SK-N-SH (cell line): ENCODE measurements around the gene LRCOL1. TPM values are rescaled to one million over a fixed set of nuclear protein-coding genes. Genes with fewer than 3 reads are reported as not detected.

Experiments
- CTCF ChIA-PET: fragments of 300-600, 350-600 bp; formaldehyde crosslinking; extraction: SDS; loops from one replicate; lab custom pipeline; 2021; lab: Yijun Ruan, JAX
- POLR2A ChIA-PET: fragments of 350-600 bp; sonication (Branson Sonifier 250); formaldehyde crosslinking; extraction: SDS; loops from one replicate; lab custom pipeline; 2020; ENCODE audit warnings: antibody characterized with exemption, inconsistent platforms; lab: Yijun Ruan, JAX
- DNase-seq: peaks from one replicate; pipeline ENCODE4 v3.0.0; 2012
- H2AFZ ChIP-seq: fragments of 200-600 bp; sonication (generic); 2 replicates; pipeline ENCODE4 v1.8.1; 2016; ENCODE audit warnings: antibody characterized with exemption, mild to moderate bottlenecking, low read depth
- H3F3A ChIP-seq: fragments of 200-600 bp; sonication (generic); replicated peaks from 2 replicates; pipeline ENCODE3; 2016; ENCODE audit warnings: antibody characterized with exemption, mild to moderate bottlenecking; ENCODE audit not compliant: insufficient read depth
- H3K27ac ChIP-seq, 2 experiments: fragments of 200-500 bp in 1 of 2; fragments of 200-600 bp in 1 of 2; sonication (Bioruptor generic) in 1 of 2; sonication (generic), shearing (Covaris generic) in 1 of 2; 2 replicates each; pipeline versions ENCODE4 v1.5.1 to v1.6.1; 2014 to 2016; ENCODE audit warnings: low read depth in 2 of 2, inconsistent platforms in 1 of 2, low read length in 1 of 2, mild to moderate bottlenecking in 1 of 2, mixed read lengths in 1 of 2
- H3K27me3 ChIP-seq: fragments of 200-600 bp; sonication (generic), shearing (Covaris generic); 2 replicates; pipeline ENCODE4 v1.6.1; 2016; ENCODE audit warnings: mixed run types; ENCODE audit not compliant: insufficient read depth
- H3K36me3 ChIP-seq, 2 experiments: fragments of 200-500 bp in 1 of 2; fragments of 200-600 bp in 1 of 2; sonication (Bioruptor generic) in 1 of 2; sonication (generic) in 1 of 2; replicated peaks in 1 of 2; 2 replicates each; pipeline versions ENCODE3 to v1.5.1; 2014 to 2016; ENCODE audit warnings: low read length in 1 of 2, mild to moderate bottlenecking in 1 of 2; ENCODE audit not compliant: insufficient read depth in 2 of 2, control insufficient read depth in 1 of 2
- H3K4me1 ChIP-seq, 2 experiments: fragments of 200-500 bp in 1 of 2; fragments of 200-600 bp in 1 of 2; sonication (Bioruptor generic) in 1 of 2; sonication (generic), shearing (Covaris generic) in 1 of 2; 2 replicates each; pipeline versions ENCODE4 v1.5.1 to v1.6.1; 2014 to 2016; ENCODE audit warnings: low read depth in 1 of 2, low read length in 1 of 2, mixed run types in 1 of 2; ENCODE audit not compliant: insufficient read depth in 2 of 2, control insufficient read depth in 1 of 2
- H3K4me2 ChIP-seq: fragments of 200-600 bp; sonication (generic), shearing (Covaris generic); 2 replicates; pipeline ENCODE4 v1.6.1; 2017; ENCODE audit warnings: mixed run types
- H3K4me3 ChIP-seq, 2 experiments: fragments of 200-500 bp in 1 of 2; fragments of 200-600 bp in 1 of 2; sonication (Bioruptor generic) in 1 of 2; sonication (generic), shearing (Covaris generic) in 1 of 2; 2 replicates each; pipeline versions ENCODE4 v1.5.1 to v1.8.1; 2014 to 2016; ENCODE audit warnings: low read depth in 2 of 2, inconsistent platforms in 1 of 2, low read length in 1 of 2, mild to moderate bottlenecking in 1 of 2, mixed read lengths in 1 of 2, moderate library complexity in 1 of 2
- H3K79me2 ChIP-seq: fragments of 200-600 bp; sonication (generic); 2 replicates; pipeline ENCODE4 v1.8.1; 2017; ENCODE audit warnings: mild to moderate bottlenecking; ENCODE audit not compliant: insufficient read depth
- H3K9ac ChIP-seq: fragments of 200-600 bp; sonication (generic); 2 replicates; pipeline ENCODE4 v1.6.1; 2017; ENCODE audit warnings: mixed run types
- H3K9me2 ChIP-seq: fragments of 200-600 bp; sonication (generic); 2 replicates; pipeline ENCODE4 v1.6.1; 2017; ENCODE audit warnings: mixed run types
- H3K9me3 ChIP-seq: fragments of 200-600 bp; sonication (generic); 2 replicates; pipeline ENCODE4 v1.6.1; 2017; ENCODE audit warnings: mixed run types, mild to moderate bottlenecking, moderate library complexity
- H4K20me1 ChIP-seq: fragments of 200-600 bp; sonication (generic); 2 replicates; pipeline ENCODE4 v1.6.1; 2017; ENCODE audit warnings: mild to moderate bottlenecking, mixed run types; ENCODE audit not compliant: insufficient read depth
- ELF1 ChIP-seq: IDR thresholded peaks from 2 replicates; pipeline ENCODE4 v1.4.0; 2012
- EZH2phosphoT487 ChIP-seq: fragments of 200-600 bp; sonication (generic); IDR thresholded peaks from 2 replicates; pipeline ENCODE4 v1.6.1; 2017; ENCODE audit warnings: low read depth, mixed run types, mild to moderate bottlenecking, antibody characterized with exemption, moderate library complexity, borderline replicate concordance
- FOXM1 ChIP-seq: IDR thresholded peaks from 2 replicates; pipeline ENCODE4 v1.4.0; 2012; ENCODE audit warnings: low read depth, mild to moderate bottlenecking
- GABPA ChIP-seq: IDR thresholded peaks from 2 replicates; pipeline ENCODE4 v1.4.0; 2012; ENCODE audit warnings: low read depth, mild to moderate bottlenecking
- GATA2 ChIP-seq: sonication (generic); formaldehyde crosslinking; IDR thresholded peaks from 2 replicates; pipeline ENCODE4 v1.5.0; 2020; ENCODE audit warnings: mild to moderate bottlenecking, missing genetic modification reagents
- IRF3 ChIP-seq: fragments of 150-350 bp; IDR thresholded peaks from 2 replicates; pipeline ENCODE4 v1.6.1; 2016; ENCODE audit warnings: mild to moderate bottlenecking, low read depth, low read length
- MEF2A ChIP-seq: IDR thresholded peaks from 2 replicates; pipeline ENCODE4 v1.4.0; 2012; ENCODE audit warnings: low read depth, borderline replicate concordance
- SIN3A ChIP-seq: IDR thresholded peaks from 2 replicates; pipeline ENCODE4 v1.6.1; 2012; ENCODE audit warnings: low read depth, mild to moderate bottlenecking, low read length, moderate library complexity, borderline replicate concordance
- TCF12 ChIP-seq: IDR thresholded peaks from 2 replicates; pipeline ENCODE4 v1.4.0; 2012
- TEAD4 ChIP-seq: IDR thresholded peaks from 2 replicates; pipeline ENCODE4 v1.4.0; 2012; ENCODE audit warnings: mild to moderate bottlenecking, borderline replicate concordance; ENCODE audit not compliant: insufficient read depth
- YY1 ChIP-seq: IDR thresholded peaks from 2 replicates; pipeline ENCODE4 v1.4.0; 2012; ENCODE audit warnings: low read depth, mild to moderate bottlenecking
- WGBS: methylation state at CpG from one replicate; pipeline ENCODE4 v1.1.6; 2017; ENCODE audit warnings: low lambda C conversion rate; 5-methylcytosine and 5-hydroxymethylcytosine counted together
- polyA plus RNA-seq, 3 experiments: library from polyadenylated mRNA; depleted of rRNA; stranded (reverse); fragments of >200 nt; gene quantifications; 2 replicates each; pipeline ENCODE4 v1.2.3, GENCODE V29; 2012
- TF ChIP-seq, protein P1 (sequence below): IDR thresholded peaks from 2 replicates; pipeline ENCODE4 v1.4.0; 2012; ENCODE audit warnings: low read depth, borderline replicate concordance
- TF ChIP-seq, protein P2 (sequence below): IDR thresholded peaks from 2 replicates; pipeline ENCODE4; 2012
- TF ChIP-seq, protein P3 (sequence below): IDR thresholded peaks from 2 replicates; pipeline ENCODE4 v1.6.1; 2012; ENCODE audit warnings: mild to moderate bottlenecking, low read depth, low read length, moderate library complexity
- TF ChIP-seq, protein P4 (sequence below): fragments of 150-350 bp; IDR thresholded peaks from 2 replicates; pipeline ENCODE4 v1.6.1; 2017; ENCODE audit warnings: antibody characterized with exemption, low read length, low read depth, borderline replicate concordance

The LRCOL1 gene
- polyA plus RNA-seq, 1 of the 3 experiments (the other 2 are of a cell fraction), result 1.1 TPM

GRCh38 chr12:132595183-132595582 lies 15.2 kb downstream of the LRCOL1 start:
- DNase-seq, result no peak
- peaks cover 28% of the 10 kb centered on the region for H3F3A ChIP-seq
- peaks cover 0 to 10% of the 10 kb centered on the region in 2 experiments; a peak in 1 of 4 replicates for H3K4me1 ChIP-seq
- no peaks in the 10 kb centered on the region for H4K20me1 ChIP-seq
- H3K9me2 ChIP-seq, result no peaks in the 10 kb centered on the region
- no peak overlapping the region for H3K27ac ChIP-seq
- no peak overlapping the region for H2AFZ ChIP-seq
- TF ChIP-seq ELF1 (no peak), SIN3A (no peak), GABPA (no peak), GATA2 (CRISPR knock-in tag) (no peak), TEAD4 (no peak), TCF12 (no peak), YY1 (no peak), MEF2A (no peak), EZH2phosphoT487 (no peak), IRF3 (no peak), FOXM1 (no peak)
- TF ChIP-seq, protein P1, sequence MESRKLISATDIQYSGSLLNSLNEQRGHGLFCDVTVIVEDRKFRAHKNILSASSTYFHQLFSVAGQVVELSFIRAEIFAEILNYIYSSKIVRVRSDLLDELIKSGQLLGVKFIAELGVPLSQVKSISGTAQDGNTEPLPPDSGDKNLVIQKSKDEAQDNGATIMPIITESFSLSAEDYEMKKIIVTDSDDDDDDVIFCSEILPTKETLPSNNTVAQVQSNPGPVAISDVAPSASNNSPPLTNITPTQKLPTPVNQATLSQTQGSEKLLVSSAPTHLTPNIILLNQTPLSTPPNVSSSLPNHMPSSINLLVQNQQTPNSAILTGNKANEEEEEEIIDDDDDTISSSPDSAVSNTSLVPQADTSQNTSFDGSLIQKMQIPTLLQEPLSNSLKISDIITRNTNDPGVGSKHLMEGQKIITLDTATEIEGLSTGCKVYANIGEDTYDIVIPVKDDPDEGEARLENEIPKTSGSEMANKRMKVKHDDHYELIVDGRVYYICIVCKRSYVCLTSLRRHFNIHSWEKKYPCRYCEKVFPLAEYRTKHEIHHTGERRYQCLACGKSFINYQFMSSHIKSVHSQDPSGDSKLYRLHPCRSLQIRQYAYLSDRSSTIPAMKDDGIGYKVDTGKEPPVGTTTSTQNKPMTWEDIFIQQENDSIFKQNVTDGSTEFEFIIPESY, result no peak
- TF ChIP-seq, protein P2, sequence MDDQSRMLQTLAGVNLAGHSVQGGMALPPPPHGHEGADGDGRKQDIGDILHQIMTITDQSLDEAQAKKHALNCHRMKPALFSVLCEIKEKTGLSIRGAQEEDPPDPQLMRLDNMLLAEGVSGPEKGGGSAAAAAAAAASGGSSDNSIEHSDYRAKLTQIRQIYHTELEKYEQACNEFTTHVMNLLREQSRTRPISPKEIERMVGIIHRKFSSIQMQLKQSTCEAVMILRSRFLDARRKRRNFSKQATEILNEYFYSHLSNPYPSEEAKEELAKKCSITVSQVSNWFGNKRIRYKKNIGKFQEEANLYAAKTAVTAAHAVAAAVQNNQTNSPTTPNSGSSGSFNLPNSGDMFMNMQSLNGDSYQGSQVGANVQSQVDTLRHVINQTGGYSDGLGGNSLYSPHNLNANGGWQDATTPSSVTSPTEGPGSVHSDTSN, result no peak
- TF ChIP-seq, protein P3, sequence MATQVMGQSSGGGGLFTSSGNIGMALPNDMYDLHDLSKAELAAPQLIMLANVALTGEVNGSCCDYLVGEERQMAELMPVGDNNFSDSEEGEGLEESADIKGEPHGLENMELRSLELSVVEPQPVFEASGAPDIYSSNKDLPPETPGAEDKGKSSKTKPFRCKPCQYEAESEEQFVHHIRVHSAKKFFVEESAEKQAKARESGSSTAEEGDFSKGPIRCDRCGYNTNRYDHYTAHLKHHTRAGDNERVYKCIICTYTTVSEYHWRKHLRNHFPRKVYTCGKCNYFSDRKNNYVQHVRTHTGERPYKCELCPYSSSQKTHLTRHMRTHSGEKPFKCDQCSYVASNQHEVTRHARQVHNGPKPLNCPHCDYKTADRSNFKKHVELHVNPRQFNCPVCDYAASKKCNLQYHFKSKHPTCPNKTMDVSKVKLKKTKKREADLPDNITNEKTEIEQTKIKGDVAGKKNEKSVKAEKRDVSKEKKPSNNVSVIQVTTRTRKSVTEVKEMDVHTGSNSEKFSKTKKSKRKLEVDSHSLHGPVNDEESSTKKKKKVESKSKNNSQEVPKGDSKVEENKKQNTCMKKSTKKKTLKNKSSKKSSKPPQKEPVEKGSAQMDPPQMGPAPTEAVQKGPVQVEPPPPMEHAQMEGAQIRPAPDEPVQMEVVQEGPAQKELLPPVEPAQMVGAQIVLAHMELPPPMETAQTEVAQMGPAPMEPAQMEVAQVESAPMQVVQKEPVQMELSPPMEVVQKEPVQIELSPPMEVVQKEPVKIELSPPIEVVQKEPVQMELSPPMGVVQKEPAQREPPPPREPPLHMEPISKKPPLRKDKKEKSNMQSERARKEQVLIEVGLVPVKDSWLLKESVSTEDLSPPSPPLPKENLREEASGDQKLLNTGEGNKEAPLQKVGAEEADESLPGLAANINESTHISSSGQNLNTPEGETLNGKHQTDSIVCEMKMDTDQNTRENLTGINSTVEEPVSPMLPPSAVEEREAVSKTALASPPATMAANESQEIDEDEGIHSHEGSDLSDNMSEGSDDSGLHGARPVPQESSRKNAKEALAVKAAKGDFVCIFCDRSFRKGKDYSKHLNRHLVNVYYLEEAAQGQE, result no peak
- TF ChIP-seq, protein P4, sequence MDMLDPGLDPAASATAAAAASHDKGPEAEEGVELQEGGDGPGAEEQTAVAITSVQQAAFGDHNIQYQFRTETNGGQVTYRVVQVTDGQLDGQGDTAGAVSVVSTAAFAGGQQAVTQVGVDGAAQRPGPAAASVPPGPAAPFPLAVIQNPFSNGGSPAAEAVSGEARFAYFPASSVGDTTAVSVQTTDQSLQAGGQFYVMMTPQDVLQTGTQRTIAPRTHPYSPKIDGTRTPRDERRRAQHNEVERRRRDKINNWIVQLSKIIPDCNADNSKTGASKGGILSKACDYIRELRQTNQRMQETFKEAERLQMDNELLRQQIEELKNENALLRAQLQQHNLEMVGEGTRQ, result no peak
- TF ChIP-seq, all 33 proteins: peak for 0
- ChIA-PET CTCF (interaction anchor here (1.0 to 2.1 kb wide), 6 partner anchors 15 to 181 kb away, joined by 3 to 11 read pairs (median 4); partner anchors contain the start of gene LRCOL1), POLR2A (no interaction called here)
- Histone ChIP-seq H3K79me2 (no peaks in the 10 kb centered on the region), H3K36me3 (no peaks in the 10 kb centered on the region), H3K4me3 (no peak overlapping the region), H3K4me2 (no peak overlapping the region), H3K9ac (no peak overlapping the region), H3K9me3 (no peaks in the 10 kb centered on the region), H3K27me3 (no peaks in the 10 kb centered on the region)
- WGBS, result 78% methylated on average over 11 of the region's 11 CpGs
